Left renal cortex interstitium (tissue), 4 donors: Measurements from ENCODE around the gene KLK10. TPM values are rescaled to one million over a fixed set of nuclear protein-coding genes. Genes with fewer than 3 reads are reported as not detected.
"Not testable (repeated sequence)": the region's sequence is repeated elsewhere in the genome, so short reads cannot be mapped to it uniquely, and the experiment has no call there.

ENCODE experiments used
- DNase-seq, 4 donors: peaks; one replicate each; pipeline ENCODE4 v3.0.0-alpha.2; 2013; ENCODE audit warnings: low read depth in 4 of 4, low spot score in 2 of 4, missing footprints in 1 of 4
- polyA plus RNA-seq, 4 donors: library from polyadenylated mRNA; unstranded; fragments of 120-200 nt; gene quantifications; one replicate each; pipeline ENCODE4 v1.2.1, GENCODE V29; 2013; ENCODE audit not compliant: insufficient read length in 4 of 4

The KLK10 gene
- polyA plus RNA-seq, 4 donors, result 0.13 to 0.48 (median 0.19) TPM

- DNase-seq, result no peak
Observed at GRCh38 chr19:50972795-50973376, 46.6 kb downstream of the KLK10 start.

GRCh38 chr19:50969810-50970209 lies 49.7 kb downstream of the KLK10 start:
- not testable (repeated sequence) for DNase-seq

- no peak for DNase-seq
Observed at GRCh38 chr19:50969413-50969760, 50.1 kb downstream of the KLK10 start, which contains the start of gene KLK6. Gene KLK6, minus strand, starts transcription at chr19:50969591. Its CDS starts 1,487 bp downstream, at chr19:50968104.

GRCh38 chr19:50968716-50969412 lies 50.6 kb downstream of the KLK10 start:
- peak in 1 of 4 donors; percentile 38 for DNase-seq

GRCh38 chr19:50967929-50968715 lies 51.4 kb downstream of the KLK10 start:
- peak in 1 of 4 donors; percentile 35 for DNase-seq

GRCh38 chr19:50964266-50964665 lies 55.2 kb downstream of the KLK10 start:
- DNase-seq, result no peak

- DNase-seq, result no peak
Observed at GRCh38 chr19:50963381-50963780, 56.1 kb downstream of the KLK10 start.

Other genes with a start within 250 kb of the KLK10 start
- not detected for gene GPR32, start 249.2 kb downstream of the KLK10 start, polyA plus RNA-seq
- gene ACP4, start 229.3 kb downstream of the KLK10 start, polyA plus RNA-seq, result under 1 TPM in 3 of 4 donors, not detected in 1; 0.10 to 0.52 (median 0.25) TPM
- 1 to 10 TPM; 1.6 to 2.2 (median 1.9) TPM for gene KLK1, start 195.9 kb downstream of the KLK10 start, polyA plus RNA-seq
- gene KLK15, start 186.1 kb downstream of the KLK10 start, polyA plus RNA-seq, result not detected
- gene KLK3, start 164.8 kb downstream of the KLK10 start, polyA plus RNA-seq, result under 1 TPM; 0.32 to 0.85 (median 0.57) TPM
- under 1 TPM in 2 of 4 donors, not detected in 2; 0.39 to 0.42 TPM for gene KLK2, start 146.3 kb downstream of the KLK10 start, polyA plus RNA-seq
- gene KLK4, start 108.3 kb downstream of the KLK10 start, polyA plus RNA-seq, result not detected
- gene KLK5, start 66.7 kb downstream of the KLK10 start, polyA plus RNA-seq, result 1 to 10 TPM; 1.2 to 2.5 (median 1.5) TPM
- gene KLK6, start 50.1 kb downstream of the KLK10 start, polyA plus RNA-seq, result 10 to 100 TPM; 30.9 to 45.1 (median 35.1) TPM
- gene KLK7, start 35.8 kb downstream of the KLK10 start, polyA plus RNA-seq, result 1 to 10 TPM; 4.3 to 9.0 (median 5.0) TPM
- gene KLK8, start 18.1 kb downstream of the KLK10 start, polyA plus RNA-seq, result 1 to 10 TPM in 3 of 4 donors, under 1 TPM in 1; 0.90 to 4.2 (median 2.2) TPM
- under 1 TPM; 0.30 to 0.81 (median 0.30) TPM for gene KLK11, start 6.9 kb upstream of the KLK10 start, polyA plus RNA-seq
- gene KLK12, start 15.3 kb upstream of the KLK10 start, polyA plus RNA-seq, result not detected
- gene KLK13, start 45.4 kb upstream of the KLK10 start, polyA plus RNA-seq, result under 1 TPM; 0.22 to 0.66 (median 0.38) TPM
- gene KLK14, start 63.2 kb upstream of the KLK10 start, polyA plus RNA-seq, result under 1 TPM in 2 of 4 donors, not detected in 2; 0.51 to 0.61 TPM
- gene CTU1, start 88.7 kb upstream of the KLK10 start, polyA plus RNA-seq, result 1 to 10 TPM; 2.8 to 4.7 (median 3.8) TPM
- gene SIGLEC9, start 105.2 kb upstream of the KLK10 start, polyA plus RNA-seq, result 1 to 10 TPM in 3 of 4 donors, under 1 TPM in 1; 0.95 to 2.1 (median 1.5) TPM
- 1 to 10 TPM in 1 of 4 donors, under 1 TPM in 3; 0.52 to 1.1 (median 0.70) TPM for gene SIGLEC7, start 122.6 kb upstream of the KLK10 start, polyA plus RNA-seq
- gene CD33, start 205.4 kb upstream of the KLK10 start, polyA plus RNA-seq, result 1 to 10 TPM; 1.4 to 2.6 (median 1.6) TPM
- not detected for gene SIGLECL1, start 231.4 kb upstream of the KLK10 start, polyA plus RNA-seq